Fibroblast of lung (primary cell): ENCODE results near the gene RIN3. TPM values are rescaled to one million over a fixed set of nuclear protein-coding genes. Genes with fewer than 3 reads are reported as not detected.

Source experiments
- DNase-seq, 2 donors: peaks; one replicate each; pipeline versions ENCODE4 v3.0.0 to v3.0.0-alpha.2; 2010; ENCODE audit warnings: low read depth in 2 of 2
- H2AFZ ChIP-seq: 2 replicates; pipeline ENCODE4 v1.5.1; 2012; ENCODE audit warnings: low read length, control low read depth, inconsistent platforms
- H3K27ac ChIP-seq: 2 replicates; pipeline ENCODE4 v1.5.1; 2011; ENCODE audit warnings: low read length, control low read depth; ENCODE audit not compliant: insufficient read depth
- H3K27me3 ChIP-seq: 2 replicates; pipeline ENCODE4 v1.5.1; 2011; ENCODE audit warnings: mild to moderate bottlenecking, low read length; ENCODE audit not compliant: control insufficient read depth, insufficient read depth
- H3K36me3 ChIP-seq: 2 replicates; pipeline ENCODE4 v1.5.1; 2011; ENCODE audit warnings: low read length; ENCODE audit not compliant: control insufficient read depth, insufficient read depth
- H3K4me1 ChIP-seq: 2 replicates; pipeline ENCODE4 v1.5.1; 2011; ENCODE audit warnings: low read length; ENCODE audit not compliant: control insufficient read depth, insufficient read depth; ENCODE audit errors: extremely low read depth
- H3K4me2 ChIP-seq: 2 replicates; pipeline ENCODE4 v1.5.1; 2011; ENCODE audit warnings: low read length, control low read depth; ENCODE audit not compliant: insufficient read depth; ENCODE audit errors: extremely low read depth
- H3K4me3 ChIP-seq, 4 experiments: fragments of 200-600 bp in 1 of 4; sonication (generic) in 1 of 4; replicated peaks in 1 of 4; 2 replicates each; pipeline ENCODE4 v1.5.1; 2011 to 2016; ENCODE audit warnings: low read length in 4 of 4, low read depth in 3 of 4, mild to moderate bottlenecking in 3 of 4, control low read depth in 2 of 4, inconsistent platforms in 1 of 4, mixed read lengths in 1 of 4; ENCODE audit not compliant: insufficient read depth in 1 of 4; ENCODE audit errors: control extremely low read depth in 1 of 4
- H3K79me2 ChIP-seq: 2 replicates; pipeline ENCODE4 v1.5.1; 2012; ENCODE audit warnings: mild to moderate bottlenecking, low read length, inconsistent platforms; ENCODE audit not compliant: control insufficient read depth, insufficient read depth
- H3K9ac ChIP-seq: 2 replicates; pipeline ENCODE4 v1.5.1; 2011; ENCODE audit warnings: mild to moderate bottlenecking, low read length, control low read depth; ENCODE audit not compliant: insufficient read depth
- H3K9me3 ChIP-seq: 2 replicates; pipeline ENCODE4 v1.5.1; 2012; ENCODE audit warnings: low read depth, low read length; ENCODE audit not compliant: control insufficient read depth, insufficient read depth
- H4K20me1 ChIP-seq: 2 replicates; pipeline ENCODE4 v1.5.1; 2011; ENCODE audit warnings: low read length; ENCODE audit not compliant: control insufficient read depth, insufficient read depth; ENCODE audit errors: extremely low read depth
- CTCF ChIP-seq, 2 donors: IDR thresholded peaks in 1 of 2; conservative IDR thresholded peaks in 1 of 2; 1 replicate in 1 of 2; 2 replicates in 1 of 2; pipeline ENCODE4 v1.5.1; 2011 to 2012; ENCODE audit warnings: low read length in 2 of 2, control low read depth in 1 of 2, inconsistent platforms in 1 of 2, low read depth in 1 of 2, mild to moderate bottlenecking in 1 of 2
- EZH2 ChIP-seq: IDR thresholded peaks from 2 replicates; pipeline ENCODE4 v1.5.1; 2012; ENCODE audit warnings: low read length, control low read depth, mild to moderate bottlenecking; ENCODE audit errors: missing control alignments
- polyA plus RNA-seq, 2 donors: library from polyadenylated mRNA; depleted of rRNA in 1 of 2; stranded (reverse) in 1 of 2; unstranded in 1 of 2; fragments of >200 nt; gene quantifications; 2 replicates each; pipeline ENCODE4 v1.2.1, GENCODE V29; 2011 to 2012; ENCODE audit warnings: missing spikeins in 1 of 2
- total RNA-seq: library from RNA; depleted of rRNA; stranded (reverse); fragments of >200 nt; gene quantifications from 2 replicates; pipeline ENCODE4 v1.2.1, GENCODE V29; 2014

RIN3 gene
- total and polyA plus RNA-seq, 2 donors (not counting 1 experiment from before 2014, with no cell fraction given), result 8.9 to 9.2 TPM

DNA sequence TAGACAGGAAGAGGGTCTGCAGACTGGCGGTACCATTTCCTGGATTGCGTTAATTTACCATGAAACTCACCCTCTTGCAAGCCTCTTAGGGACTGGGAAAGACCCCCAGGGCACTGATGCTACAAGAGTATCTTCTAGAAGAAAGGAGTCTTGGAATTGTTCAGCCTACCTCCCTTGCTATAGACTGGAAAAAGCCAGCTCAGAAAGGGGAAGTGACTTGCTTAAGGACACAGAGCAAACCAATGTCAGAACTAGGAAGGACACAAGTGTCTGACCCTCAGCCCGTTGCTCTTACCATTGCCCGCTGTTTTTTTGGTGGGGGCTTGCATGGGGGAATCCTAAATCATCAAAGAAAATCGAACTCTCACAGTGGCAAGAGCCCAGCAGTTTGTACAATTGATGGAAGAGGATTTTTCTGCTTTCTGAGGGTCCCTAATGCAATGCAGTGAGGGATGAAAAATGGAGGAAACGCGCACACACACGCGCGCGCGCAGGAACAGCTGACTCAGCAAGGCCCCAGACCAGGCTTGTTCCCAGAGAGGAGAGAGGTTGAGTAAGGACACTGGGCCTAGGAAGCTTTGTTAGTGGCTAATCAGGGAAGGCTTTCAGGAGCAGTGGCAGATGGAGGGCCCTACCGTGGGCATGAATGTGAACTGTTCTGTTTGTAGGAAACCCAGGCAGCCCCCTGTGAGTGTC, 50.9 kb downstream of the RIN3 start:
- Histone ChIP-seq H3K4me2 (no peak overlapping the region), H3K27me3 (no peaks in the 10 kb centered on the region), H3K79me2 (no peaks in the 10 kb centered on the region), H3K9ac (no peak overlapping the region), H3K27ac (no peak overlapping the region), H2AFZ (no peak overlapping the region), H4K20me1 (no peaks in the 10 kb centered on the region), H3K36me3 (peaks cover 2% of the 10 kb centered on the region), H3K4me3 (no peak overlapping the region), H3K9me3 (no peaks in the 10 kb centered on the region), H3K4me1 (no peaks in the 10 kb centered on the region)
- DNase-seq, result no peak
- TF ChIP-seq EZH2, result no peak
- TF ChIP-seq CTCF (conservative IDR thresholded peaks at IDR 0.05 in 1 of 2, IDR thresholded peaks at IDR 0.05 in 1 of 2; ENCODE audit: low read depth in 1 of 2, low read length in 2 of 2), result no peak

- Histone ChIP-seq H3K27ac (no peak overlapping the region), H3K9ac (no peak overlapping the region), H3K79me2 (no peaks in the 10 kb centered on the region), H3K9me3 (no peaks in the 10 kb centered on the region), H4K20me1 (no peaks in the 10 kb centered on the region), H3K4me2 (no peak overlapping the region), H2AFZ (no peak overlapping the region), H3K27me3 (no peaks in the 10 kb centered on the region), H3K4me1 (no peaks in the 10 kb centered on the region), H3K4me3 (no peak overlapping the region), H3K36me3 (peaks cover 2% of the 10 kb centered on the region)
- peak in 1 of 2 donors; percentile 44 for DNase-seq
- TF ChIP-seq CTCF (conservative IDR thresholded peaks at IDR 0.05 in 1 of 2, IDR thresholded peaks at IDR 0.05 in 1 of 2; ENCODE audit: low read depth in 1 of 2, low read length in 2 of 2), result no peak
- no peak for TF ChIP-seq EZH2
Measured at GRCh38 chr14:92565040-92565717, 51.6 kb downstream of the RIN3 start.

DNA sequence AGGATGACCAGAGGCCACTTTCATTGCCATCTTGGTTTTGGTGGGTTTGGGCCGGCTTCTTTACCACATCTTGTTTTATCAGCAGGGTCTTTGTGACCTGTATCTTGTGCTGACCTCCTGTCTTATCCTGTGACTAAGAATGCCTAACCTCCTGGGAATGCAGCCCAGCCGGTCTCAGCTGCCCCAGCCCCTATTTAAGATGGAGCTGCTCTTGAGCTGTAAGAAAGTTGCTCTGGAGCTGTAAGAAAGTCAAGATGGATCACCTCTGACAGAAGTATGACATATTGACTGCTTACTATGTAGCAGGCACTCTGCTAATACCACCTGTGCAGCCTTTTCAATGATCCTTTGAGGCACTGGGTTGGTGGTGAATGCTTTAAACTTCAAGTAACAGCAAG, 52.1 kb downstream of the RIN3 start:
- Histone ChIP-seq H4K20me1 (no peaks in the 10 kb centered on the region), H3K4me3 (no peak overlapping the region), H2AFZ (no peak overlapping the region), H3K9ac (no peak overlapping the region), H3K4me2 (no peak overlapping the region), H3K36me3 (peaks cover 2% of the 10 kb centered on the region), H3K9me3 (no peaks in the 10 kb centered on the region), H3K27me3 (no peaks in the 10 kb centered on the region), H3K27ac (no peak overlapping the region), H3K4me1 (no peaks in the 10 kb centered on the region), H3K79me2 (no peaks in the 10 kb centered on the region)
- TF ChIP-seq EZH2 (no peak), CTCF (conservative IDR thresholded peaks at IDR 0.05 in 1 of 2, IDR thresholded peaks at IDR 0.05 in 1 of 2; ENCODE audit: low read depth in 1 of 2, low read length in 2 of 2) (no peak)
- DNase-seq, result peak in 1 of 2 donors; percentile 35
